Coronary artery (tissue), 2 donors: ENCODE measurements around the gene RNF224.

ENCODE experiments used
- DNase-seq: peaks from one replicate; pipeline ENCODE4 v3.0.0-alpha.2; 2017; ENCODE audit warnings: low spot score
- H3K27ac ChIP-seq, 2 donors: fragments of 200-600 bp; sonication (generic); one replicate each; pipeline ENCODE4 v1.5.1; 2016 to 2019
- H3K4me3 ChIP-seq: fragments of 200-600 bp; sonication (generic); 2 replicates; pipeline ENCODE4 v1.5.1; 2016; ENCODE audit warnings: mild to moderate bottlenecking, moderate library complexity
- TF ChIP-seq, protein P1 (sequence below): fragments of 200-600 bp; sonication (generic); IDR thresholded peaks from one replicate; pipeline ENCODE4 v1.5.1; 2019; ENCODE audit warnings: antibody characterized with exemption

Gene RNF224

DNA sequence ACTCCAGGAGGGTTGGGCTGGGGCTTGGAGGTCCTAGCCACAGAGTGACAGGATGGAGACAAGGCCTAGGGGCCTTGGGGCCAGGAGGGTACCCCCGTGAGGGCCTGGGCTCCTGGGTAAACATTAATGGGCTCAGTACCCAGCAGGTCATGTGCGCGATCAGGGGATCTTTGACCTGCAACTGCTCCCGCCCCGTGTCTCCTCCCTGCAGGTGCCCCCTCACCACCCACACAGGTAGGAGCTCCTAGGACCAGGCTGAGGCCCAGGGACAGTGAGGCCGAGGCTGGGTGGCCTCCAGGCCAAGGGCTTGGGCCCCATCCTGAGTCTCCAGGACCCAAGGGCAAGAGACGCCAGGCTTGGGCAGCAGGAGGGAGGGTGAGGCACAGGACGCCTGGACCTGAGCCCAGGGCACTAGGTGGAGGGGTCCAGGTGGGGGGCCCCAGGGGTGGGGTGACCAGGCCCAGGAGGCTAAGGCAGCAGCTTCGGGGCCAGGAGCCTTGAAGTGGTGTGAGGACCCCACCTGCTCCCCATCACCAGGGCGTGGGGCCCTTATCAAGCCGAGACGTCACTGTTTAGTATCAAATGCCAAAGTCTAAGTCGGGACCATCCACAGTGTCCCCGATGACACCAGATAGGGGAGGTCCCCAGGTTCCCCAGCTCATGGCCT, 3.5 kb downstream of the RNF224 start, which contains the start of gene SLC34A3:
TSS of gene SLC34A3 (plus strand) at position 197 of the 667 bp plus-strand sequence. CDS start 802 bp downstream, outside the sequence.
- TF ChIP-seq, protein P1, sequence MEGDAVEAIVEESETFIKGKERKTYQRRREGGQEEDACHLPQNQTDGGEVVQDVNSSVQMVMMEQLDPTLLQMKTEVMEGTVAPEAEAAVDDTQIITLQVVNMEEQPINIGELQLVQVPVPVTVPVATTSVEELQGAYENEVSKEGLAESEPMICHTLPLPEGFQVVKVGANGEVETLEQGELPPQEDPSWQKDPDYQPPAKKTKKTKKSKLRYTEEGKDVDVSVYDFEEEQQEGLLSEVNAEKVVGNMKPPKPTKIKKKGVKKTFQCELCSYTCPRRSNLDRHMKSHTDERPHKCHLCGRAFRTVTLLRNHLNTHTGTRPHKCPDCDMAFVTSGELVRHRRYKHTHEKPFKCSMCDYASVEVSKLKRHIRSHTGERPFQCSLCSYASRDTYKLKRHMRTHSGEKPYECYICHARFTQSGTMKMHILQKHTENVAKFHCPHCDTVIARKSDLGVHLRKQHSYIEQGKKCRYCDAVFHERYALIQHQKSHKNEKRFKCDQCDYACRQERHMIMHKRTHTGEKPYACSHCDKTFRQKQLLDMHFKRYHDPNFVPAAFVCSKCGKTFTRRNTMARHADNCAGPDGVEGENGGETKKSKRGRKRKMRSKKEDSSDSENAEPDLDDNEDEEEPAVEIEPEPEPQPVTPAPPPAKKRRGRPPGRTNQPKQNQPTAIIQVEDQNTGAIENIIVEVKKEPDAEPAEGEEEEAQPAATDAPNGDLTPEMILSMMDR, result no peak
- no peak within 1 kb of the TSS for H3K27ac ChIP-seq
- no peak for DNase-seq
- H3K4me3 ChIP-seq, result no peak within 1 kb of the TSS

DNA sequence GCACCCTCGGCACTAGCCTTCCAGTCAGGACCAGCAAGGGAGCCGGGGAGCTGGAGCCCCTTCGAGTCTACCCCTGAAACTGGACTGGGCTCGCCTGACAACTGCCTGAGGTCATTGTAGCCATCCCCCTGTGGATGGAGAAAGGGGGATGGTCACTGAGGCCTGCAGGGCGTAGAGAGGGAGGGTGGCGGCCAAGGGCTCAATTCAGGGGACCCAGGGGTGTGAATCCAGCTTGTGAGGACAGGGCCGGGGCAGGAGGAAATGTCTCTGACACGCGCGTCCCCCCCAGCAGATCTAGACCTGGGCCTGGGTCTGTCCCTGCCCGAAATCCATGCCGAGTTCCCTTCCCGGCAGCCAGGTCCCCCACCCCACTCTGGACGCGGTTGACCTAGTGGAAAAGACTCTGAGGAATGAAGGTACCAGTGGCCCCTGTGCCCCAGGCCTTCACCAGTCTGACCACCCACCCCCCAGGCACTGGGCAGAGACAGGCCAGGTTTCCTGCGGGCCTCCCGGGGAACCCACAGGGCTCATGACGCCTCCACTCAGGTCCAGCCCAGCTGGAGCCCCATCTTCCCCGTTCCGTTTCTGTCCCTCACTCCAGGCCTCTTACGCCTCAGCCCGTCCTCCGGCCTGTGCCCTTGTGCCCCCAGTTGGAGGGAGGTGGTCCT, 4.2 kb downstream of the RNF224 start:
- no peak for DNase-seq
- TF ChIP-seq, protein P1, result no peak
- no peak overlapping the region for H3K4me3 ChIP-seq
- H3K27ac ChIP-seq, result no peak overlapping the region

DNA sequence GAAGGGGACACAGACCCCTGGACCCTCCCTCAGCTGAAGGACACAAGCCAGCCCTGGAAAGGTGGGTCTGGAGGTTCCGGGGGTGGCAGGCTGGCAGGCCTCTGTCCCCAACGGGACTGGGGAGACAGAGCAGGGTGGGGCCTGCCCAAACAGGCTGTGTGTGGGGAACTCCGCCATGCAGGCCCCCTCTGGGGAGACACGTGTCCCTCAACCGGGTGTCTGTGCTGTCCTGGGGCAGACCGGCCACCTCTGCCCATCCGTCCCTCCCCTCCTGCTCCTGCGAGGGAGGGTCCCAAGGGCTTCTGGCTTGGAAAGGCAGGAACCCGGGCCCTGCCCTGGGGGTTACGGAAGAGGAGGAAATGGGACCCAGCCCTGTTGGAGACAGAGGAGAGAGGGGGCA, 4.8 kb downstream of the RNF224 start:
- no peak overlapping the region for H3K27ac ChIP-seq
- no peak for DNase-seq
- TF ChIP-seq, protein P1, result no peak
- no peak overlapping the region for H3K4me3 ChIP-seq

DNA sequence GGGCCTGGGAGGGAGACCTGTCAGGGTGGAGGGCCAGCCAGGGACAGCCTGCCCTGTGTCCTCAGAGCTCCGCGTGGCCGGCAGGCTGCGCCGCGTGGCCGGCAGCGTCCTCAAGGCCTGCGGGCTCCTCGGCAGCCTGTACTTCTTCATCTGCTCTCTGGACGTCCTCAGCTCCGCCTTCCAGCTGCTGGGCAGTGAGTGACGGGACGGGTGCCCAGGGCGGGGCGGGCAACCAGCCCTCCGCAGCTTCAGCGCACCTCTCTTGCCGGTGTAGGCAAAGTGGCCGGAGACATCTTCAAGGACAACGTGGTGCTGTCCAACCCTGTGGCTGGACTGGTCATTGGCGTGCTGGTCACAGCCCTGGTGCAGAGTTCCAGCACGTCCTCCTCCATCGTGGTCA, 5.2 kb downstream of the RNF224 start:
- H3K4me3 ChIP-seq, result no peak overlapping the region
- TF ChIP-seq, protein P1, result no peak
- no peak for DNase-seq
- no peak overlapping the region for H3K27ac ChIP-seq

DNA sequence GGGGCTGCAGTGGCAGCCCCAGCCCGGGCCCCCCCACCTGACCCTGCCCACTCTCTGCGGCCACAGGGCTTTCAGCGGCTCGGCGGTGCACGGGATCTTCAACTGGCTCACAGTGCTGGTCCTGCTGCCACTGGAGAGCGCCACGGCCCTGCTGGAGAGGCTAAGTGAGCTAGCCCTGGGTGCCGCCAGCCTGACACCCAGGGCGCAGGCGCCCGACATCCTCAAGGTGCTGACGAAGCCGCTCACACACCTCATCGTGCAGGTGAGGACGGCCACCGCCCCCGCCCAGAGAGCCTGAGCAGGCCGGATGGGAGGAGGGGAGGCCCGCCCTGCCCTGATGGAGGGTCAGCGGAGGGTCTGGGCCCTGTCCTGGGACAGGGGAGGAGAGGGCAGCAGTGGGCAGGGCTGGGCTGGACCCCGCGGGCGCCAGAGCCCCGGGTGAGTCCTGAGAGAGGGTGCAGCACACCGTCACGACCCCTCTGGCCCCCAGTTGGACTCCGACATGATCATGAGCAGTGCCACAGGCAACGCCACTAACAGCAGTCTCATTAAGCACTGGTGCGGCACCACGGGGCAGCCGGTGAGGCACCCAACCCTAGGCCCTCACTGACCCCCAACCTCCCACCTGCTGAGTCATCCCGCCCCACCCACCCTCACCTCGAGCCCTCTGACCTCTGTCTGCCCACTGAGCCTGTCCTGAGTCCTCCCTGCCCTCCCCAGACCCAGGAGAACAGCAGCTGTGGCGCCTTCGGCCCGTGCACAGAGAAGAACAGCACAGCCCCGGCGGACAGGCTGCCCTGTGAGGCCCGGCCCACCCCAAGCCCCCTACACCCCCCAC, 6.1 kb downstream of the RNF224 start:
- Histone ChIP-seq H3K4me3 (no peak overlapping the region), H3K27ac (no peak overlapping the region)
- no peak for DNase-seq
- TF ChIP-seq, protein P1, result no peak

DNA sequence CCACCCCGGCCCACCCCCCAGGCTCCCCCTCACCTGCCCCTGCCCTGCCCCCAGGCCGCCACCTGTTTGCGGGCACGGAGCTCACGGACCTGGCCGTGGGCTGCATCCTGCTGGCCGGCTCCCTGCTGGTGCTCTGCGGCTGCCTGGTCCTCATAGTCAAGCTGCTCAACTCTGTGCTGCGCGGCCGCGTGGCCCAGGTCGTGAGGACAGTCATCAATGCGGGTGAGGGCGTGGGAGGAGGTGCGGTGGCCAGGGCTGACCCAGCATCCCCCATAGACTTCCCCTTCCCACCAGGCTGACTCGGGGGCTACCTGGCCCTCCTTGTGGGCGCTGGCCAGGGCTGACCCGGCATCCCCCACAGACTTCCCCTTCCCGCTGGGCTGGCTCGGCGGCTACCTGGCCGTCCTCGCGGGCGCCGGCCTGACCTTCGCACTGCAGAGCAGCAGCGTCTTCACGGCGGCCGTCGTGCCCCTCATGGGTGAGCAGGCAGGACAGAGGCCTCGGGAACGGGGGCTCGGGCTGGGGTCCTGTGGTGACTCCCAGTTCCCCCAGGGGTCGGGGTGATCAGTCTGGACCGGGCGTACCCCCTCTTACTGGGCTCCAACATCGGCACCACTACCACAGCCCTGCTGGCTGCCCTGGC, 6.9 kb downstream of the RNF224 start:
- Histone ChIP-seq H3K27ac (no peak overlapping the region), H3K4me3 (no peak overlapping the region)
- DNase-seq, result no peak
- TF ChIP-seq, protein P1, result no peak
